Subcutaneous adipose tissue (tissue), 4 donors: Measurements from ENCODE around the gene OR10A3. TPM values are rescaled to one million over a fixed set of nuclear protein-coding genes. Genes with fewer than 3 reads are reported as not detected.

Experiments used
- CTCF ChIP-seq: fragments of 450-650 bp; IDR thresholded peaks from one replicate; pipeline ENCODE4 v1.5.1; 2016; ENCODE audit warnings: low read depth, mild to moderate bottlenecking, control low read depth, antibody characterized with exemption, moderate library complexity
- total RNA-seq, 4 donors: library from RNA; depleted of rRNA; stranded (reverse); fragments of >200 nt; gene quantifications; one replicate each; pipeline ENCODE4 v1.1.0, GENCODE V29; 2016

Gene OR10A3
- total RNA-seq, 4 donors from 2014 or later, result not detected

DNA sequence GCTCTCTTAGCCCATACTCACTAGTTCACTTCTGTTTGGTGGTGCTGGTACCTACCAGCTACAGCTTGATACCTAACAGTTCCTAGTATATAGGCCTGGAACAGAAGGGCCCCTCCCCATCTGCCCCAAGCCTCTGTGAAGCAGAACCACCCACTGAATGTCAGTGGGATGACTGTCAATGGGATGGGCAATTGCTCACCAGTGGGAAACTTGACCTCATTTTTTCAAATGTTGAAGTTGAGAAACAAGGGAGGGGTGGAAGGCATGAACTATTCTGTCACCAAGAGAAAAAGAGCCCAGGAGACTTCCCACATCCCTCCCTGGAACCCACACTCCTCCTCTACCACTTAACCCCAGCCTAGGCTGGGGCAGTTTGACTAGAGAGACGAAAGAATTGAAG, 23.9 kb upstream of the OR10A3 start, which contains the start of gene NLRP10:
TSS of gene NLRP10 (minus strand) at position 62 of the 400 bp plus-strand sequence. CDS start 1,952 bp downstream, outside the sequence.
- TF ChIP-seq CTCF, result no peak

DNA sequence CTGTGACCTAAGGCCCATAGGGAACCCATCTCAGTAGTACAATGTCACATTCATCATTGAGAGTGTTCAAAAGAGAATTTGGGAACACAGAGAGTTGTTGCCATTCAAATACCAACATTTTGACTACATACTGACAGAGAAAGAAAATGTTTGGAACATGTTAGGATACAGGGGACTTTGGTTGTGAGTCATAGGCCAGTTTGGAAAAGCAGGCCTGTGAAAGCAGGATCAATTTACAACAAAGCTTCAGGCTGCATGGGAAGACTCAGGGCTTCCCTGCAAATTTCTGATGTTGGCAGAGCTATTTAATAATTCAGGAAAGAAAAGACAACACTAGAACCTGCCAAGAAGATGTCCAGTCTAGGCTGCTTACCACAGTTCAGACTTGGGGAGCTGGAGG, 23.4 kb upstream of the OR10A3 start:
- TF ChIP-seq CTCF, result no peak

GRCh38 chr11:7964261-7964660, 22.8 kb upstream of the OR10A3 start:
- no peak for TF ChIP-seq CTCF

DNA sequence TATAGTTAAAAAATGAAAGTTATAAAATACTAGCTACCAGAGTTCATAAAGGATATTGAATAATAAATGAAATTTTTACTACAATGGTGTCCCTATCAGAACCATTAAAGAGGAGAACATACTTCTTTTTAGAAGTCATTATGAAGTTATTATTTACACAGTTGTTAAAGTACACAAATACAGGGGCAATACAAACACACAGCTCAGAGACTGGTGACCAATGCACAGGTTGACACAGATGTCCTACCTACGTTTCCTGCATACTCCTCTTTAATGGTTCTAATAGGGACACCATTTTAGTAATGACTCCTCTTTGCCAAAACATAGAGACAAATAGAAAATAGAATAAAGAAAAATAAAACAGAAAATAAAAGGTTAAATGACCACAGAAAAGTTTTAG, 13.7 kb upstream of the OR10A3 start:
- no peak for TF ChIP-seq CTCF

GRCh38 chr11:7949934-7950333, 8.4 kb upstream of the OR10A3 start:
- no peak for TF ChIP-seq CTCF

DNA sequence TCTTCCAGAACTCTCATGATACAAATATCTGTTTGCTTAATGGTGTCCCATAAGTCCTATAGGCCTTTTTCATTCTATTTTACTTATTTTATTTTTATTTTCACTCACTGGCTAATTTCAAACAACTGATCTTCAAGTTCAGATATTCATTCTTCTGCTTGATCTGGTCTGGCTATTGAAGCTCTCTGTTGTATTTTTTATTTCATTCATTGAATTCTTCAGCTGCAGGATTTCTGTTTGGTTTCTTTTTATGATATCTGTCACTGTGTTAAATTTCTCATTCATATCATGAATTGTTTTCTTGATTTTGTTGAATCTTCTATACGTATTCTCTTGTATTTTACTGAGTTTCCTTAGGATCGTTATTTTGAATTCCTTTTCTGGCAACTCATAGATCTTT, 2.6 kb upstream of the OR10A3 start:
- TF ChIP-seq CTCF, result no peak

- no peak for TF ChIP-seq CTCF
These were observed 362 bp downstream of the OR10A3 start for GRCh38 chr11:7941146-7941545.
